ENCODE data around the gene GNA15. TPM values are rescaled to one million over a fixed set of nuclear protein-coding genes. Genes with fewer than 3 reads are reported as not detected.
A peak's percentile ranks its signal among the peaks of the same experiment; 100 is the strongest.

Gene GNA15
- total RNA-seq, 1 experiment from 2014 or later = 0.22 TPM

DNA sequence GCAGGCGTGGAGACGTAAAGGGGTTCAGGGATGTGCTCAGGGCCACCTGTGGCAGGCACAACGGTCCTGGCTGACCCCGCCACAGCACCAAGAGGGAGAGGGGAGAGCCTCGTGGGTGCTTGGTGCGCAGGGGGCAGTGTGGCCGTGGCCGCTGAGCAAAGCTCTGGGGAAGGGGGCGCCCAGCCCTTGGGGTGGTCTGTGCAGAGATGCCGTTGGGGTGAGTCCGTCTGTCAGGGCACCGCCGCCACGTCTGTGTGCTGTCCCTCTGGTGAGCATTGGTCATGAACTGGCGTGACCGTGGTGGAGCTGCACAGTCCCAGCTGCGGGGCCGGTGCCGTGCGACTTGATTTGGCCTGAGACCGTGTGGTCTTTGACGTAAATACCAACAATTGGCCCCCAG is 26.3 kb upstream of the GNA15 start:
- H3K27me3 Mint-ChIP-seq (ENCODE audit: low read depth) = no peaks in the 10 kb centered on the region
- ATAC-seq (no peak), DNase-seq (ENCODE audit: low spot score) (no peak)
- H3K4me3 Mint-ChIP-seq = no peak overlapping the region
- CTCF ChIA-PET = interaction anchor here (0.8 to 2.3 kb wide), 6 partner anchors 20 to 148 kb away, joined by 3 to 16 read pairs (median 5); no protein-coding TSS in a partner anchor
- POLR2A ChIA-PET = no interaction called here
- H3K27ac Mint-ChIP-seq = peak overlapping the region; percentile 67; the same call in 1 of the 2 replicates
- H3K4me1 Mint-ChIP-seq = peaks cover 19% of the 10 kb centered on the region
- peak; percentile 15; the same call in 1 of the 2 replicates for TF ChIP-seq FOXP1 (CRISPR knock-in tag; IDR thresholded peaks at IDR 0.05; ENCODE audit: borderline replicate concordance)
- no peak for TF ChIP-seq ELF4 (CRISPR knock-in tag; IDR thresholded peaks at IDR 0.05; ENCODE audit: low read depth)
- no peaks in the 10 kb centered on the region for H3K9me3 Mint-ChIP-seq
- H3K36me3 Mint-ChIP-seq = 0 out of 2 replicates have a peak, but pooled peaks cover 2% of the 10 kb centered on the region

- H3K4me3 Mint-ChIP-seq = no peak overlapping the region
- ATAC-seq (no peak), DNase-seq (ENCODE audit: low spot score) (no peak)
- H3K27me3 Mint-ChIP-seq (ENCODE audit: low read depth) = no peaks in the 10 kb centered on the region
- H3K4me1 Mint-ChIP-seq = peaks cover 19% of the 10 kb centered on the region
- POLR2A ChIA-PET = no interaction called here
- H3K27ac Mint-ChIP-seq = no peak overlapping the region
- CTCF ChIA-PET = interaction anchor here (0.6 to 2.3 kb wide), 7 partner anchors 19 to 160 kb away, joined by 3 to 16 read pairs (median 3); no protein-coding TSS in a partner anchor
- TF ChIP-seq CREM (CRISPR knock-in tag; IDR thresholded peaks at IDR 0.05) (no peak), NR2C2 (CRISPR knock-in tag; IDR thresholded peaks at IDR 0.05) (no peak), ZNF121 (CRISPR knock-in tag; IDR thresholded peaks at IDR 0.05) (no peak), PRDM15 (CRISPR knock-in tag; IDR thresholded peaks at IDR 0.05) (no peak), ATF2 (CRISPR knock-in tag; IDR thresholded peaks at IDR 0.05; ENCODE audit: borderline replicate concordance, low read depth) (no peak), SP1 (CRISPR knock-in tag; conservative IDR thresholded peaks at IDR 0.05) (no peak), JAZF1 (CRISPR knock-in tag; IDR thresholded peaks at IDR 0.05) (no peak), SOX15 (CRISPR knock-in tag; IDR thresholded peaks at IDR 0.05) (no peak), EMX1 (CRISPR knock-in tag; IDR thresholded peaks at IDR 0.05) (no peak)
- TF ChIP-seq, protein P1, sequence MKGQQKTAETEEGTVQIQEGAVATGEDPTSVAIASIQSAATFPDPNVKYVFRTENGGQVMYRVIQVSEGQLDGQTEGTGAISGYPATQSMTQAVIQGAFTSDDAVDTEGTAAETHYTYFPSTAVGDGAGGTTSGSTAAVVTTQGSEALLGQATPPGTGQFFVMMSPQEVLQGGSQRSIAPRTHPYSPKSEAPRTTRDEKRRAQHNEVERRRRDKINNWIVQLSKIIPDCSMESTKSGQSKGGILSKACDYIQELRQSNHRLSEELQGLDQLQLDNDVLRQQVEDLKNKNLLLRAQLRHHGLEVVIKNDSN (CRISPR knock-in tag; IDR thresholded peaks at IDR 0.05) = no peak
- TF ChIP-seq, protein P2, sequence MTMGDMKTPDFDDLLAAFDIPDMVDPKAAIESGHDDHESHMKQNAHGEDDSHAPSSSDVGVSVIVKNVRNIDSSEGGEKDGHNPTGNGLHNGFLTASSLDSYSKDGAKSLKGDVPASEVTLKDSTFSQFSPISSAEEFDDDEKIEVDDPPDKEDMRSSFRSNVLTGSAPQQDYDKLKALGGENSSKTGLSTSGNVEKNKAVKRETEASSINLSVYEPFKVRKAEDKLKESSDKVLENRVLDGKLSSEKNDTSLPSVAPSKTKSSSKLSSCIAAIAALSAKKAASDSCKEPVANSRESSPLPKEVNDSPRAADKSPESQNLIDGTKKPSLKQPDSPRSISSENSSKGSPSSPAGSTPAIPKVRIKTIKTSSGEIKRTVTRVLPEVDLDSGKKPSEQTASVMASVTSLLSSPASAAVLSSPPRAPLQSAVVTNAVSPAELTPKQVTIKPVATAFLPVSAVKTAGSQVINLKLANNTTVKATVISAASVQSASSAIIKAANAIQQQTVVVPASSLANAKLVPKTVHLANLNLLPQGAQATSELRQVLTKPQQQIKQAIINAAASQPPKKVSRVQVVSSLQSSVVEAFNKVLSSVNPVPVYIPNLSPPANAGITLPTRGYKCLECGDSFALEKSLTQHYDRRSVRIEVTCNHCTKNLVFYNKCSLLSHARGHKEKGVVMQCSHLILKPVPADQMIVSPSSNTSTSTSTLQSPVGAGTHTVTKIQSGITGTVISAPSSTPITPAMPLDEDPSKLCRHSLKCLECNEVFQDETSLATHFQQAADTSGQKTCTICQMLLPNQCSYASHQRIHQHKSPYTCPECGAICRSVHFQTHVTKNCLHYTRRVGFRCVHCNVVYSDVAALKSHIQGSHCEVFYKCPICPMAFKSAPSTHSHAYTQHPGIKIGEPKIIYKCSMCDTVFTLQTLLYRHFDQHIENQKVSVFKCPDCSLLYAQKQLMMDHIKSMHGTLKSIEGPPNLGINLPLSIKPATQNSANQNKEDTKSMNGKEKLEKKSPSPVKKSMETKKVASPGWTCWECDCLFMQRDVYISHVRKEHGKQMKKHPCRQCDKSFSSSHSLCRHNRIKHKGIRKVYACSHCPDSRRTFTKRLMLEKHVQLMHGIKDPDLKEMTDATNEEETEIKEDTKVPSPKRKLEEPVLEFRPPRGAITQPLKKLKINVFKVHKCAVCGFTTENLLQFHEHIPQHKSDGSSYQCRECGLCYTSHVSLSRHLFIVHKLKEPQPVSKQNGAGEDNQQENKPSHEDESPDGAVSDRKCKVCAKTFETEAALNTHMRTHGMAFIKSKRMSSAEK (CRISPR knock-in tag; IDR thresholded peaks at IDR 0.05; ENCODE audit: borderline replicate concordance) = no peak
- TF ChIP-seq, protein P3, sequence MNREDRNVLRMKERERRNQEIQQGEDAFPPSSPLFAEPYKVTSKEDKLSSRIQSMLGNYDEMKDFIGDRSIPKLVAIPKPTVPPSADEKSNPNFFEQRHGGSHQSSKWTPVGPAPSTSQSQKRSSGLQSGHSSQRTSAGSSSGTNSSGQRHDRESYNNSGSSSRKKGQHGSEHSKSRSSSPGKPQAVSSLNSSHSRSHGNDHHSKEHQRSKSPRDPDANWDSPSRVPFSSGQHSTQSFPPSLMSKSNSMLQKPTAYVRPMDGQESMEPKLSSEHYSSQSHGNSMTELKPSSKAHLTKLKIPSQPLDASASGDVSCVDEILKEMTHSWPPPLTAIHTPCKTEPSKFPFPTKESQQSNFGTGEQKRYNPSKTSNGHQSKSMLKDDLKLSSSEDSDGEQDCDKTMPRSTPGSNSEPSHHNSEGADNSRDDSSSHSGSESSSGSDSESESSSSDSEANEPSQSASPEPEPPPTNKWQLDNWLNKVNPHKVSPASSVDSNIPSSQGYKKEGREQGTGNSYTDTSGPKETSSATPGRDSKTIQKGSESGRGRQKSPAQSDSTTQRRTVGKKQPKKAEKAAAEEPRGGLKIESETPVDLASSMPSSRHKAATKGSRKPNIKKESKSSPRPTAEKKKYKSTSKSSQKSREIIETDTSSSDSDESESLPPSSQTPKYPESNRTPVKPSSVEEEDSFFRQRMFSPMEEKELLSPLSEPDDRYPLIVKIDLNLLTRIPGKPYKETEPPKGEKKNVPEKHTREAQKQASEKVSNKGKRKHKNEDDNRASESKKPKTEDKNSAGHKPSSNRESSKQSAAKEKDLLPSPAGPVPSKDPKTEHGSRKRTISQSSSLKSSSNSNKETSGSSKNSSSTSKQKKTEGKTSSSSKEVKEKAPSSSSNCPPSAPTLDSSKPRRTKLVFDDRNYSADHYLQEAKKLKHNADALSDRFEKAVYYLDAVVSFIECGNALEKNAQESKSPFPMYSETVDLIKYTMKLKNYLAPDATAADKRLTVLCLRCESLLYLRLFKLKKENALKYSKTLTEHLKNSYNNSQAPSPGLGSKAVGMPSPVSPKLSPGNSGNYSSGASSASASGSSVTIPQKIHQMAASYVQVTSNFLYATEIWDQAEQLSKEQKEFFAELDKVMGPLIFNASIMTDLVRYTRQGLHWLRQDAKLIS (CRISPR knock-in tag; IDR thresholded peaks at IDR 0.05; ENCODE audit: borderline replicate concordance) = no peak
- H3K9me3 Mint-ChIP-seq = no peaks in the 10 kb centered on the region
- H3K36me3 Mint-ChIP-seq = 0 out of 2 replicates have a peak, but pooled peaks cover 2% of the 10 kb centered on the region
Observed at GRCh38 chr19:3110126-3110825, 25.6 kb upstream of the GNA15 start.

Measured in WTC11 (cell line).